Suppressor macrophage treated with lipopolysaccharide for 4 hours (primary cell): ENCODE measurements around the gene CEP68.
A peak's percentile ranks its signal among the peaks of the same experiment; 100 is the strongest.
"Not testable (repeated sequence)": the region's sequence is repeated elsewhere in the genome, so short reads cannot be mapped to it uniquely, and the experiment has no call there.

ENCODE experiments used
- DNase-seq: peaks from one replicate; pipeline ENCODE4 v3.0.0-alpha.2; 2020

Gene CEP68

DNA sequence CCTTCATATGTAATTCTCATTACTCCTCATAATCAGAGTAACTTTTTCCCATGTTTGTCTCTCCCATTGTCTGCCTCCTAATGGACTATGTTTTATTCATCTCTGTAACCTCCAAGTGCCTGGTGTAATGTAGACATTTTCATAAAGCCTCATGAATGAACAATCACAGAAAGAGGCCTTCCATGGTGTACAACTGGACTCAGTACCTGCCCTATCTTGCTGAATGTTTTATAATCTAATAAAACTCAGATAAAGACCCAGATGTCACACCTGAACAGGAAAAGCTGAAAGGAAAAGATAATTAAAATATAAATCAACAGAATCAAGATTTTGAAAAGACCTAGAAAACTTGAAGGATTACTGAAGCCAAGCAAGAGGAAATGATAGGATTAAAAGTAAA lies 37.0 kb downstream of the CEP68 start:
- DNase-seq: no peak

DNA sequence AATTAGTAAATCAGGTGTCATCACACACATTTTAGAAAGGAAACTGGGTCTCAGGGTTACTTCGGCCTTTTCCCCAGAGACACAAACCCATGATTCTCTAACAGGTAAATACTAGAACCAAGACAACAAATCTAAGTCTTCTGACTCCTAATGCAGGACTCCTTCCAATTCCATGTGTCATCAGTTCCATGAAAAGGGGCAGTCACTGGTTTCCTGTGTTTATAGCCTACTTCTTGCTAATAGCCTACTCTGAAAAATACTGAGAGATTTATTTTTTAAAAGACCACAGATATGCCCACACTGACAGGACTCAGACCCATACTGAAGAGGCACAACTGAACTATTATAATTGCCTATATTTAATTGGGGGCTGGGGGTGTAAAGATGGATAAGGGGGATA lies 40.7 kb downstream of the CEP68 start:
- no peak for DNase-seq

DNA sequence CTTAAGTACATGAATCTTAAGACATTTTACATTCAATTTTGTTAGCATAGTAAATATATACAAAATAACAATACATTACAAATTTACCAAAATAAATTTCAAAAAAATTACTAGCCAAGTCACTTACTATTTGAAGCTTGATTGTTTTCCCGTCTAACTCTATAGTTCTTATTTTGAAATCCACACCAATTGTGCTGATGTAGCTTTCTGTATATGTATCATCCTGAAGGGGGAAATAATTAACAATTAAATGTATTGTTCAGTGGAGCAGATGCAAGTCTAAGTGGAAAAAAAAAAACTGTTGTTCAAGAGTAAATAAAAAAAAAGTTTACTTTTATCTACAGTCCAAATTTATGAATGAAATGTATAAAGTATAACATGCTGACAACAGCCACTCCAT lies 41.6 kb downstream of the CEP68 start:
- DNase-seq: no peak

DNA sequence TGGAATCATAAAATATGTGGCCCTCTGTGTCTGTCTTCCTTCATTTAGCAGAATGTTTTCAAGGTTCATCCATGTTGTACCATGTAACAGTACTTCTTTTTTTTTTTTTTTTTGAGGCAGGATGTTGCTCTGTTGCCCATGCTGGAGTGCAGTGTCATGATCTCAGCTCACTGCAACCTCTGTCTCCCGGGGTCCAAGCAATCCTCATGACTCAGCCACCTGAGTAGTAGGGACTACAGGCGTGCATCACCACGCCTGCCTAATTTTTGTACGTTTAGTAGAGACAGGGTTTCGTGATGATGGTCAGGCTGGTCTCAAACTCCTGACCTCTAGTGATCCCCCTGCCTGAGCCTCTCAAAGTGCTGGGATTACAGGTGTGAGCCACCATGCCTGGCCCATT lies 42.5 kb downstream of the CEP68 start:
- DNase-seq: no peak

DNA sequence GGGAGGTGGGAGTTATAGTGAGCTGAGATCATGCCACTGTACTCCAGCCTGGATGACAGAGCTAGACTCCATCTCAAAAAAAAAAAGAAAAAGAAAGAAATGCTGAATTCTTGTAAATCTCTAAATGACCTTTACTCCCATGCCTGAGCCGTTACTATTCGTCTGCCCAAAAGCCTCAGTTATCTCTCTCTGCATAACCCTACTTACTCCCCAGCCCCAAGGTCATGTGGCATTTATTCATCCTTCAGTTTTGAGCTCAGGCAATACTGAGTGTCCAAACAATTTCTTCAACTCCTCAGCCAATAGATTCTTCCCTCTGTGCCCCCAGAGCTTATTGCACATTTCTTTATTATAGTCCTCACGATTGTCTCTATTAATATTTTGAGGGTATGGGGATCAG lies 44.9 kb downstream of the CEP68 start:
- DNase-seq: no peak

DNA sequence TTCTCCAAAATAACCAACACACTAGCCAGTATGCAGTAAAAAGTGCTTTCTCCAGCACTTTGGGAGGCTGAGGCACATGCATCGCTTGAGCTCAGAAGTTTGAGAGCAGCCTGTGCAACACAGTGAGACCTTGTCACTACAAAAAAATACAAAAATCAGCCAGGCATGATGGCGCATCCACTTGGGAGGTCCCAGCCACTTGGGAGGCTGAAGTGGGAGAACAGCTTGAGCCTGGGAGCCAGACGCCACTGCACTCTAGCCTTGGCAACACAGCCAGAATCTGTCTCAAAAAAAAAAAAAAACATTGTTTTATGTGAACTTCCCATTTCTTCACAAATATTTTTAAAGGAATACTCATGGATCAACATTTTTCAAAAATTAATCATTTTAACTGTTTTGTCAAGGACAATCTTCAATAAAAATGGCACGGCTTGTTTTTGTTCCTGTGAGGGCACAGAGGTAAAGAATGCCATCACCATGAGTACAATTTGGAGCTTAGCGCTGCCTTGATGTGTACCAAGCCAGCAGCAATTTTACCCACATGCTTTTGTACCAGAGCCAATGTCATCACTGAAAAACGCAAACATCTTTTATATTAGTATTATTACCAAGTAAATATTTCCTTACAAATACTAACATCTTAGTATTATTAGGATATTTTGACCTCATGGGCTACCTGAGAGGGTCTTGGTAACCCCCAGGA lies 46.9 kb downstream of the CEP68 start:
- DNase-seq: no peak

DNA sequence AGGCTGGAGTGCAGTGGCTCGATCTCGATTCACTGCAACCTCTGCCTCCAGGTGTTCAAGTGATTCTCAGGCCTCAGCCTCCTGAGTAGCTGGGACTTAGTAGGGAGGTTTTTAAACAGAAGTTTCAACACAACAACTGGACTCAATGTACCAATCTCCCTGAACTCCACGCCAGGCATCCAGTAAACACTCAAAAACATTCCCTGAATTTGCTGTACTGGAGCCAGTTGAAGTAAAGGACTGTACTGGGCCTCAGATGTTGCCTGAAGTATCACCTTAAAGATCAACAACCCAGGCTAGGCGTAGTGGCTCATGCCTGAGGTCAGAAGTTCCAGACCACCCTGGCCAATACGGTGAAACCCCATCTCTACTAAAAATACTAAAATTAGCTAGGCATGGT lies 51.3 kb downstream of the CEP68 start:
- no peak for DNase-seq

DNA sequence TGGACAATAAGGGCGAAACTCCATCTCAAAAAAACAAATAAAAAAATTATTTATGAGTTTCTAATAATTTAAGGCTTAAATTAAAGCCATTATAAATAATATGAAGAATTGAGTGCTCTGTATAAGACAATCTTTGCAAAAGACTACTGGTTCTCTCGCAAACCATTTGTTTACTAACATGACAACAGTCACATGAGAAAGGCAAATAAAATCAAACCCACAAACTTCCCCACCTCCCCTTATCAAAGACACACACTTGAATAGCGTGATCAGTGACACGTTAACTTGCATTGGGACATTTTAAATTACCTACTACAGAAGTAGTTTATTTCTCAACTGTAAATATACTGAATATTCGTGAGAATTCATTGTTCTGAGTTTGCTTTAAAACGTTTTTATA lies 52.6 kb downstream of the CEP68 start:
- no peak for DNase-seq

DNA sequence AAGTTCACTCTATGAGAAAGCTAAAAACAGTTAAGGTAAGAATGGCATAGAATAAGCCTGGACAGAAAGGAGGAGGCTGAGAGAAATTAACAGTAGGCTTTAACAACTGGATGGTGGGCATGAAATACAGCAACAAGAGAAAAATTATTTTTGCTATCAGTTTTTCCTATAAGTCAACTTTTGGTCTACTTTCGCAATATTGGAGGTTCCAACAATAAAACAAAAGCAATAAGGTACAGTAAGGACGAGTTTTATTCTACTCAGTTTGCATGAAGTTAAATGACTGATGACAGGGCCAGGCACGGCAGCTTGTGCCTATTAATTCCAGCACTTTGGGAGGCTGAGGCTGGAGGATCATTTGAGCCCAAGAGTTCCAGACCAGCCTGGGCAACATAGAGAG lies 56.4 kb downstream of the CEP68 start:
- DNase-seq: peak; percentile 39

DNA sequence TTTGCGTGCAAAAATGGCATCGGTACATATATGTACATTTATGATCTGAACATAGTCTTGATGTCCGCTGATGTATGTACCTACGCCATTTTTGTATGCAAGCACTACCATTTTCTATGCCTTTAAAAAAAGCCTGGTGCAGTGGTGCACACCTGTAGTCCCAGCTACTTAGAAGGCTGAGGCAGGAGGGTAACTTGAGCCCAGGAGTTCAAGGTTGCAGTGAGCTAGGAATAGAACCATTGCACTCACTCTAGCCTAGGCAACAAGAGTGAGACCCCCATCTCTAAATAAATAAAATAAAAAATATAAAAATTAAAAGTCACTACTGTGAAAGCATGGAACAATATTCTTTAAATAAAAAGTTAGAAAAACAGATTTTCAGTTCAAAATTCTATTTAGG lies 57.0 kb downstream of the CEP68 start:
- DNase-seq: no peak

DNA sequence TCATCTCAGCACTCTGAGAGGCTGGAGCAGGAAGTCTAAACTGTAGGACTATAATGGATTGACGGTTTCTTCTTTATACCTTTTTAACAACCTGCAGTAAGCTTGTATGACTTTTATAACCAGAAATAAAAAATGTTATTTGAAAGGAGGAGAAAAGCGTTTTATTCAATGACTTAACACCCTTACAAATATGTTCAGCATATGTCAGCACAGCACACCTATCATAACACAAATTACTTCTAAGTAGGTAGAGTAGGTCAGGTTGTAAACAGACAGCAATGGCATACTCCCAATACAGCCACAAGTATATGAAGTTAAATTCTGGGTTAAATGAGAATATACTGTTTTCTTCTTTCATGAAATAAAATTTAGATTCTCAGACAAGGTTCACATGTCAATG lies 57.6 kb downstream of the CEP68 start:
- DNase-seq: no peak

DNA sequence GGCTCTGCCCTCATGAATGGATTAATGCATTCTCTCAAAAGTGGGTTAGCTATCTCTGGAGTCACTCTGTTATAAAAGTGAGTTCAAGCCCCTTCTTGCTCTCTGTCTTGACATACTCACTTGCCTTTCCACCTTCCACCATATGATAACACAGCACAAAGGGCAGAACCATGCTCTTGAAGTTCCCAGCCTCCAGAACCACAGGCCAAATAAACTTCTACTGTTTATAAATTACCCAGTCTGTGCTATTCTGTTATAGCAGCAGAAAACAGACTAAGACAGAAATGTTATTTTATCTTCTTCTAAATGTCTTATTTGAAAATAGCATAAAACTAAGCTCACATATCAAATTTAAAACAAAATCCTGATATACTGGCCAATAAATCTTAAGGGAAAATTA lies 58.7 kb downstream of the CEP68 start:
- no peak for DNase-seq

DNA sequence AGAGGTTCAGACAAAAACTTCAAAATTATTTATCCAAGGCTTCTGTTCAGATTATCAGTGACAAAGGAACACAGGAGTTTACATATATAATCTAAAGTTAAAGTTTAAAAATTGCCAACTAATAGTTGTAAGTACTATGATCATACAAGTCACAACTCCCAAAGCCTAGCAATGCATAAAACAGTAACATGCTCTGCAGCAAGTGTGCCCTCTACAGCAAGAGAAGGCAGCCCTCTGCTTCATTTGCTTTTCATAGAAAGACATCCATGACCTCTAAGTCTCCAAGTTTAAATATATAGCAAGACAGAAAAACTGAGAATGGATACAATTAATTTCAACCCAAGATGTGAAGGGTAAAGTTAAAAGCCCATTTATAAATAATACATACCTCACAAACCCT lies 60.4 kb downstream of the CEP68 start:
- no peak for DNase-seq

DNA sequence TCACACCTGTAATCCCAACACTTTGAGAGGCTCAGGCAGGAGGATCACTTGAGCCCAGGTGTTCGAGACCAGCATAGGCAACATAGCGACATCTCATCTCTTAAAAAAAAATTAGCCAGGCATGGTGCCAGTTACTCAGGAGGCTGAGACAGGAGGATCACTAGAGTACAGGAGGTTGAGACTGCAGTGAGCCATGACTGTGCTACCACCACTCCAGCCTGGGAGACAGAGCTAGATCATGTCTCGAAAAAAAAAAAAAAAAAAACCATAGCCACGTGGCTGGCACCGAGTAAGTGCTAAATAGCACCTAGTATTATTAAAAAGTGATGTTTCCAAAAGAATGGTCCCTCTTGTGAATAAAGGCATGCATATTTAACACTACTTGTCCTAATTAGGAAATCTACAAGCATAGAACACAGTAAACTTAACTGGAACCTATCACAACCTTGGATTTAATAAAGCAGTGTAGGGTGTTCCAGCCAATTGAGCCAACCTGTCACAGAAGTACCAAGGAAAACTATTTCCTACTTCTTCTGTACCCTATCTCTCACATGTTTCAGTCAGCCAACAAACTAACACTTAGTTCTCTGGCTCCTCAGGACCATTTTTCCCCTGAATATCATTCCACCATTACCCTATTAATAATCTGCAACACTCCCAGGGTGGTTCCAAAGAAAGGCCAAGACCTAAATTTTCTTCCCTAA lies 64.9 kb downstream of the CEP68 start:
- no peak for DNase-seq

DNA sequence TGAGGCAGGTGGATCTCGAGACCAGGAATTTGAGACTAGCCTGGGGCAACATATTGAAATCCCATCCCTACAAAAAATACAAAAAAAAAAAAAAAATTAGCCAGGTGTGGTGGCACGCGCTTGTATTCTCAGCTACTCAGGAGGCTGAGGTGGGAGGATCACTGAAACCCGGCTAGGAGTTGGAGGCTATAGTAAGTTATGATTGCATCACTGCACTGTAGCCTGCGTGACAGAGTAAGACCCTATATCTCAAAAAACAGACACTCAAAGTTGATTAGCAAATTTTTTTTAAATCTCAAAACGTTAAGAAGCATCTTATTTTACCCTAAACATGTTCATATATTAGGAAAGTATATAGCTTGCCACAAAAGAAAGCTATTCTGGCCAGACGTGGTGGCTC lies 66.1 kb downstream of the CEP68 start:
- no peak for DNase-seq

DNA sequence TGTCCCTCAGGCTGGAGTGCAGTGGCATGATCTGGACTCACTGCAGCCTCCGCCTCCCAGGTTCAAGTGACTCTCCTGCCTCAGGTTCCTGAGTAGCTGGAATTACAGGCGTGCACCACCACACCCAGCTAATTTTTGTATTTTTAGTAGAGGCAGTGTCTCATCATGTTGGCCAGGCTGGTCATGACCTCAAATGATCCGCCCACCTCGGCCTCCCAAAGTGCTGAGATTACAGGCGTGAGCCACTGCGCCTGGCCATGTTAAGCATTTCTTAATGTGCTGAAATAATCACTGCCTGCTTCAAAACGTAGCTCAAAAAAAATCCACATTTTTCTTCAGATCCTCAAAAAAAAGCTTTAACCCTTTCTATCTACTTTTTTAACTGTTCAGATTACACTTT lies 69.2 kb downstream of the CEP68 start:
- peak; percentile 74 for DNase-seq

DNA sequence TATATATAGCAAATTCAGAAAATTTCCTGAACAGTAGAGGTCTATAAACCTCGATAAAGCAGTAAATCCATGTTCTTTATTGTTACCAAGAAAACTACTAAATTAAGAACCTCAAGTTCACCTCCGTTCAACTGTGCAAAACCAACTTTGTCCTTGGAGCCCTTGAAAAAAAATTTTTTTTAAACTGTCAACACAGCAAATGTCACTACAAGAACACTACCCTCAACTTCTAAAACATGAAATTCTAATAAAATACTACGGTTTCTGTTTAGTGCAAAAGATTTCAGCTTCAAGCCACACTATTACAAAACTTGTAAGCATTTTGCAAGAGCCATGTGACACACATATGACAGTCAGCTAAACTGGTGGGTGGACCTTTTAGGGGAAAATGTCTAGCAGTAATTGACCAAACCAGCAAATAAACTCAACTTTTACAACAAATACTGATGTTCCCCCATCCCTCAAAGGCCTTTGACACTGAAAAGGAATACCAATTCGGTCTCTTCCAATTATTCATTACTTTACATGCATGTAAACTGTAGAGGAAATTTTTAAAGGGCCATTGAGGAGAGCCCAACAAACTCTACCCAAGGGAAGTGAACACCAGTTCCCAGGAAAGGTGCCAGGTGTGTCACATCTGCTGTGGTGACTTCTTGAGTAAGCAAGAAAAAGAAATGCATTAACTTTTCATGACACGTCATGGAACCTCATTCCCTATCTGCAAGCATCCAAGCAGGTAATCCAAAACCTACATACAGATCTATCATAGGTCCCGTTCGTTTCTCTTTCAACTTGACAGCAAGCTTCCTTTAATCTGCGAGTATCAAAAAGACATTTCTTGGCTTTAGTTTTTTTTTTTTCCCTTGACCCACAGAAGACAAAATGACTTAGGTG lies 72.3 kb downstream of the CEP68 start:
- peak; percentile 93 for DNase-seq

DNA sequence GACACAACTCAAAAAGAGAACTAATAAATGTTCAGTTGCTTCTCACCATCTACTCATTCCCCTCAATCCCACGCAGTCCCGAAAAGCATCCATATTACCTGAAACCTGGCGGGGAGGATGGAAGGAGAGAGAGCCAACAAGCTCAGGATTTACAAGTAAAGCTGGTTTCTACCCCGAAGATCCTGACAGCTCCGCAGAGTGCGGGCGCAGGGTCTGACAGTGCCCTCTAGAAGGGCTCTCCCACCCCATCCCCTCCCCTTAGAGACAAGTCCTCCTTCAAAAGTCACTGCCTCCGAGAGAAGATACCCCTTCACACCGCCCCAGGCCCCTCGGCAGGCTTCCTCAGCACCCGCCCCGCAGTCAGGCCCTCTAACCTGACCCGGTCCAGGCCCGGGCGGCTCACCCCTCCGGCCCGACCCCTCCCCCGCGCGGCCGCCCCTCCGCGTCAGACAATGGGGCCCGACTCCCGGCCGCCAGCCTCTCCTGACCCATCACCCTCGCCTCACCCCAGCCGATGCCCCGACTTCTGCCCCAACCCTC lies 73.1 kb downstream of the CEP68 start:
- DNase-seq: peak; percentile 59

DNA sequence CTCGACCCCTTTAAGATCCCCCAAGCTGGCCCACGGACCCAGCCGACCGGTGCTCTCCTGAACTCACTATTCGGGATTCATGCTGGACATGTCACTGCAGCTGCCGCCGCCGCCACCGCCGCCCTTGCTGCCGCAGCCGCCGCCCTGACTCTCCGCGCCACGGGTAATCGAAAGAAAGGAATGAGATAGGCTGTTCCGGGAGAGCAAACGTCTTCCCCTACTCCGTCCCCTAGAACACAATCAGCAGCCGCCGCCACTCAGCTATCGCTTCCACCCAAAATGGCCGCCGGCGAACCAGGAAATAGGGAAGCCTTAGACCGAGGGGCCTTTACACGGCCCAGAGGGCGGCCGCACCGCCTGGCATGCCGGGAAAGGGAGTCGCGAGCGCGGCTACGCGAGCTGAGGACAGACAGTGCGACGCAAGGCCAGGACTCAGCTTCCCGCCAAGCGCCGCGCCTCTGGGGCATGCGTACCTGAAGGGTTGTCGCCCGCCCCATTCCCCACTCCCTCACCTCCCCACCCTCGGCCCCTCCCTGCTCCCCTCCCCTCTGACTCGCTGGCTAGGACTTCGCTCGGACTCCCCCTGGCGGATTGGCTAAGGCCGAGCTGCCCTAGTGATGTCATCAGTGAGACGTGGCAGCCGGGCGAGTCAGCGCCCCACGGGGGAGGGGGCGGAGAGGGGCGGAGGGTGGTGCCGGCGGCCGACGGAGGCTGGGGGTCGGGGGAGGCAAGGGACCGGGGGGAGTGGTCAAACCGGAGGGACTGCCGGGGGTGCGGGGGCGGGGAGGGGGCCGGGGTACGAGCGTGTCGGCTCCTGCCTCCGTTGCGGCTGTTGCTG lies 73.8 kb downstream of the CEP68 start, which contains the start of gene RAB1A:
RAB1A (minus strand) TSS at position 281 of the 838 bp plus-strand sequence; CDS start at position 90, 191 bp downstream.
- DNase-seq: peak; percentile 100

DNA sequence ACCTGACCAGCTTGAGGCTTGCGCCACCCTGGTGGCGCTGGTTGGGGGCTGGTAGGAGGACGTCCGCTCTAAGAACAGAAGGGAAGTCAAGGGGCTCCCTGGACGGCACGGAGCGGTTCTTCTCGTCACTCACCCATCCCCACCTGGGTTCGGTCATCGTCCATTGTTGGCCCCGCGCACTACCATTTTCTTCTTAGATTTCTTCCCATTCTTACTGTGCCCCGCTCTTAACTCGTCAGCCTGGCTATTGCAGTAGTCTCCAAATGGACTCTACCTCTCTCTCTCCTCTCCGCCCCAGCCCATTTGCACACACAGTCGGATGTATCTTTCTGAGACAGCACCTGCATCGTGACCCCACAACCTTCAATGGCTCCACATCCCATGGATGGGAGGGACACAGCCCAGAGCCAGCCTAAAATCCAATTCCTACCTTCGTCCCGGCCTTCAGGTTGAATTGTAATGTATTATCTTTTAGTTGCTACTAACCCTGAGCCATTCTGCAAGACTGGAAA lies 74.5 kb downstream of the CEP68 start:
- no peak for DNase-seq

DNA sequence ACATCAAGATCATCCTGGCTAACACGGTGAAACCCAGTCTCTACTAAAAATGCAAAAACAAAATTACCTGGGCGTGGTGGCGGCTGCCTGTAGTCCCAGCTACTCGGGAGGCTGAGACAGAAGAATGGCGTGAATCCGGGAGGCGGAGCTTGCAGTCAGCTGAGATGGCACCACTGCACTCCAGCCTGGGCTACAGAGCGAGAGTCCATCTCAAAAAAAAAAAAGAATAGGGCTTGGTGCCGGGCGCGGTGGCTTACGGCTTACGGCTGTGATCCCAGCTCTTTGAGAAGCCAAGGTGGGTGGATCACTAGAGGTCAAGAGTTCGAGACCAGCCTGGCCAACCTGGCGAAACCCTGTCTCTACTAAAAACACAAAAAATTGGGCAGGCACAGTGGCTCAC lies 76.7 kb downstream of the CEP68 start:
- not testable (repeated sequence) for DNase-seq

DNA sequence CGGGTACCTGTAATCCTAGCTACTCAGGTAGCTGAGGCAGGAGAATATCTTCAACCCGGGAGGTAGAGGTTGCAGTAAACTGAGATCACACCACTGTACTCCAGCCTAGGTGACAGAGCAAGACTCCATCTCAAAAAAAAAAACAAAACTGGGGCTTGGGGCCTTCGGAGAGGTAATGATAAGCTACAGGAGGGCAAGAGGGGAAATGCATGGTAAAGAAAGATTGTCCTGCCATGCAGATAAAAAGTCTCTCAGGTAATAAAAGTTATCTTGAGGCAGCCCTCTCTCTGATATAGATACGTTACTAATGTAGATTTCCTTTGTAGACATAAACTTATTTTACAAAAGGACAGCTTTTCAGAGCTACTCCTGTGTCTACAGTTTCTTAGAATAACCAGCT lies 77.4 kb downstream of the CEP68 start:
- no peak for DNase-seq
